CD4-positive, alpha-beta memory T cell (primary cell): ENCODE data around the gene WDR27. TPM values are rescaled to one million over a fixed set of nuclear protein-coding genes. Genes with fewer than 3 reads are reported as not detected.

Source experiments
- CTCF ChIA-PET: fragments of 350-600 bp; sonication (Branson Sonifier 250); formaldehyde crosslinking; loops from one replicate; lab custom pipeline; 2021; ENCODE audit warnings: inconsistent platforms; ENCODE audit not compliant: partially characterized antibody; lab: Charles Lee
- POLR2A ChIA-PET: fragments of 350-600 bp; sonication (Branson Sonifier 250); formaldehyde crosslinking; loops from one replicate; lab custom pipeline; 2021; ENCODE audit not compliant: partially characterized antibody; lab: Charles Lee
- DNase-seq, 5 donors: peaks; one replicate each; pipeline versions ENCODE4 v3.0.0 to v3.0.0-alpha.2; 2020 to 2022; ENCODE audit warnings: mixed read lengths in 1 of 5
- H3K27ac ChIP-seq: one replicate; pipeline ENCODE4 v1.7.0; 2013; ENCODE audit warnings: low read depth, low read length
- H3K27me3 ChIP-seq: 2 replicates; pipeline ENCODE4 v1.7.0; 2013; ENCODE audit warnings: mild to moderate bottlenecking, low read length, moderate library complexity; ENCODE audit not compliant: insufficient read depth
- H3K36me3 ChIP-seq: 2 replicates; pipeline ENCODE4 v1.7.0; 2013; ENCODE audit warnings: mild to moderate bottlenecking, low read length, moderate library complexity; ENCODE audit not compliant: insufficient read depth
- H3K4me1 ChIP-seq: 2 replicates; pipeline ENCODE4 v1.7.0; 2013; ENCODE audit warnings: mild to moderate bottlenecking, low read length, moderate library complexity; ENCODE audit not compliant: insufficient read depth
- H3K4me3 ChIP-seq, 2 donors: one replicate each; pipeline ENCODE4 v1.7.0; 2013; ENCODE audit warnings: low read length in 2 of 2, mild to moderate bottlenecking in 1 of 2
- H3K9me3 ChIP-seq, 2 donors: one replicate each; pipeline ENCODE4 v1.7.0; 2013; ENCODE audit warnings: low read length in 2 of 2, control low read depth in 1 of 2; ENCODE audit not compliant: control insufficient read depth in 1 of 2
- H3K27ac Mint-ChIP-seq, 7 donors: one replicate each; pipeline ENCODE4 v1.8.0; 2020 to 2021; ENCODE audit warnings: mixed read lengths in 7 of 7, mild to moderate bottlenecking in 6 of 7, inconsistent platforms in 3 of 7, moderate library complexity in 3 of 7
- H3K27me3 Mint-ChIP-seq, 2 donors: one replicate each; pipeline ENCODE4 v1.8.0; 2020 to 2021; ENCODE audit warnings: mixed read lengths in 2 of 2
- H3K36me3 Mint-ChIP-seq, 2 donors: one replicate each; pipeline ENCODE4 v1.8.0; 2020 to 2021; ENCODE audit warnings: mixed read lengths in 2 of 2, inconsistent platforms in 1 of 2, mild to moderate bottlenecking in 1 of 2
- H3K4me1 Mint-ChIP-seq, 4 donors: one replicate each; pipeline ENCODE4 v1.8.0; 2020 to 2021; ENCODE audit warnings: mixed read lengths in 4 of 4, mild to moderate bottlenecking in 1 of 4
- H3K4me3 Mint-ChIP-seq, 8 donors: one replicate each; pipeline ENCODE4 v1.8.0; 2020 to 2021; ENCODE audit warnings: mixed read lengths in 8 of 8, mild to moderate bottlenecking in 7 of 8, moderate library complexity in 6 of 8, inconsistent platforms in 3 of 8
- H3K9me3 Mint-ChIP-seq, 8 donors: one replicate each; pipeline ENCODE4 v1.8.0; 2020 to 2021; ENCODE audit warnings: mixed read lengths in 8 of 8, mild to moderate bottlenecking in 5 of 8, inconsistent platforms in 3 of 8, moderate library complexity in 1 of 8
- intact Hi-C: fragments of 100-400 bp; cut with micrococcal nuclease; formaldehyde crosslinking; loops from one replicate; pipeline ENCODE4 v1.15.1; 2023
- polyA plus RNA-seq, 2 donors: library from polyadenylated mRNA; unstranded; fragments of 300-500 nt; fragmentation: Illumina TruSeq; gene quantifications; one replicate each; pipeline ENCODE4 v1.2.3, GENCODE V29; 2021
- total RNA-seq, 2 experiments: library from RNA; stranded (reverse); gene quantifications; one replicate each; pipeline ENCODE4 v1.2.3, GENCODE V29; 2021

WDR27 gene
- total and polyA plus RNA-seq, 4 experiments from 2014 or later: 5.9 to 82.8 (median 39.8) TPM

DNA sequence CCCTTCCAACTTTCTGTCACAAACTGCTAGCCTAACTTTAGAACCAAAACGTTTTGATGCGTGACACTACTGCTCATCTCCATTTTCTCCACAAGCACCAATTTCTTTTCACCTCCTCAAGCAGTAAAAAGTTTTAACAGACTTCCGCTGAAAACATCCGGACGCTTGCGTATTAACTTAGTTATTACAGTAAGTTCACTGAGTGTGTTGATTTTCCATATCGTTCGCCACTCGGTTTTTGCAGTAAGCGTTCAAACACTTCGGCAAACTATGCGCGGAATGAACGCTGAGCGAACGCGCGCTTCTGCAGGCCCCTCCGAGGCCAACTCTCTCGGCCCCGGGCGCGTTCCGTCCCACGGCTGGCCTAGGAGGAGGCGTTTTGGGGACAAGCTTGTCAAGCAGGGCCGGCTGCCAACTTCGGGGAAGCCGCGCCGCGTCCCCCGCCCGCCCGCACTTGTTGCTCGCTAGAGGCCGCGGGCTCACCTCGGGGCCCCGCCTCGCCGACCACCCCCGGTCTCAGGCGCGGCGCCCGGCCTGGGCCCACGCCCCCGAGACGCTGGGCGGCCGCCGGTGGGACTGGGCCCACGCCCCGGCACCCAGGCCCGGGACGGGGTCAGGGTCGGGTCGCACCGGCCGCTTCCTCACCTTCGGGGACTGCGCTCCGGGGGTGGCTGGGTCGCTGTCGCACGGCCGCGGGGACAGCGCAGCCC lies 21.5 kb upstream of the WDR27 start:
- ChIA-PET POLR2A (interaction anchor here (0.9 to 18.2 kb wide), 8 partner anchors 8 to 830 kb away, joined by 3 to 279 read pairs (median 17); partner anchors contain the start of genes C6orf120, DYNLT2, ERMARD and PSMB1), CTCF (interaction anchor here (0.8 to 2.7 kb wide), 4 partner anchors 13 to 820 kb away, joined by 3 to 15 read pairs (median 4); partner anchors contain the start of genes C6orf120 and WDR27)
- H3K27ac Mint-ChIP-seq: peak overlapping the region; percentile 93 to 99 (median 96)
- Histone ChIP-seq H3K27ac (peak overlapping the region; percentile 85), H3K4me3 (peak overlapping the region; percentile 76 to 90), H3K27me3 (no peaks in the 10 kb centered on the region), H3K36me3 (no peaks in the 10 kb centered on the region), H3K4me1 (peaks cover 49% of the 10 kb centered on the region), H3K9me3 (no peaks in the 10 kb centered on the region)
- peaks cover 28 to 55% (median 42%) of the 10 kb centered on the region in 4 donors for H3K4me1 Mint-ChIP-seq
- H3K4me3 Mint-ChIP-seq: peak overlapping the region; percentile 89 to 100 (median 96)
- peaks cover 0 to 13% of the 10 kb centered on the region in 2 donors for H3K36me3 Mint-ChIP-seq
- H3K27me3 Mint-ChIP-seq: no peaks in the 10 kb centered on the region
- no peaks in the 10 kb centered on the region for H3K9me3 Mint-ChIP-seq
- intact Hi-C loops: loop anchor here (1.0 kb wide), 3 partner anchors 21 to 831 kb away; partner anchors contain the start of genes C6orf120, DYNLT2, ERMARD and TBP
- peak; percentile 74 to 79 (median 76) for DNase-seq

DNA sequence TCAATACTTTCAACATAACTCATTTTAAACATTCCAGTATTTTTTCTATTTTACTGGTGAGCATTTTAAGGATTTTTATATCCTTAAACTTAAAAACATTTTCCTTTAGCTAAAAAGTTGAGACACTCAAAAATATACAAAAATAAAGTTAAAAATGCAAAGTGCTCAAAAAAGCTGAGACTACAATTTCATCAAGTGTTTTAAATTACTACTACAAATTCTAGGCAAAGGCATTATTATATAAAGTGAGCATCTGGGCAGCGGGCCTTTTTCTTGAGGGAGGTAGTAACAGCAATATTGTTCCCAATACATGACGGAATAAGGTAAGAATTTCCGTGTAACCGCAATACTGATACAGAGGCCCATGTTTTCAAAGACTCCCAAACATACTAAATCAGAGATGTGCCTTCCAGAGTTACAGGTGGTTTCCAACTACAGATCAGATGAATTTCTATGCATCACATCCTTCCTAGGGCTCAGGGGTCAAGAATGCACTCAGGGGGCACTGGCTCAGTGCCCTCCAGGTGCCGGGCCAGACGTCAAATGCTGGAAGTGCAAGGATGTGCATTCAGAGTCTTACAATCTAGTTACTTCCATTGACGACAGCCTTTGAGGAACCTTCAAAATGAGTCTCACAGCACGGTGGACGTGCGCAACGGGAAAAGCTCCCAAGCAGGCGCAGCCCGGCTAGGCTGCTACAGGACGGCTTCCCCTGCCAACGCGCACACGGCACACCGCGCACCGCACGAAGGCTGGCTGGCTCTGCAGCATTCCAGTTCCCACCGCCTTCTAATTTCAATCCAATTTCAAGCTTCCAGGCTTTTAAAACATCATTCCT lies 20.8 kb upstream of the WDR27 start:
- no peaks in the 10 kb centered on the region for H3K27me3 Mint-ChIP-seq
- peak overlapping the region; percentile 76 to 90 for H3K4me3 ChIP-seq
- no peaks in the 10 kb centered on the region for H3K9me3 Mint-ChIP-seq
- ChIA-PET CTCF (interaction anchor here (0.8 to 2.7 kb wide), 7 partner anchors 12 to 819 kb away, joined by 3 to 15 read pairs (median 3); partner anchors contain the start of genes C6orf120, DYNLT2, ERMARD and WDR27), POLR2A (interaction anchor here (0.9 to 18.2 kb wide), 8 partner anchors 8 to 831 kb away, joined by 3 to 279 read pairs (median 17); partner anchors contain the start of genes C6orf120, DYNLT2, ERMARD and PSMB1)
- peak overlapping the region; percentile 89 to 100 (median 96) for H3K4me3 Mint-ChIP-seq
- peak overlapping the region; percentile 93 to 99 (median 96) for H3K27ac Mint-ChIP-seq
- peaks cover 0 to 15% of the 10 kb centered on the region in 2 donors for H3K36me3 Mint-ChIP-seq
- peaks cover 28 to 55% (median 41%) of the 10 kb centered on the region in 4 donors for H3K4me1 Mint-ChIP-seq
- H3K9me3 ChIP-seq: no peaks in the 10 kb centered on the region
- no peaks in the 10 kb centered on the region for H3K27me3 ChIP-seq
- H3K36me3 ChIP-seq: no peaks in the 10 kb centered on the region
- DNase-seq: peak in 2 of 5 donors; percentile 54 to 67
- H3K4me1 ChIP-seq: peaks cover 52% of the 10 kb centered on the region
- intact Hi-C loops: loop anchor here (1.0 kb wide), 3 partner anchors 20 to 832 kb away; partner anchors contain the start of genes C6orf120, DYNLT2, ERMARD and TBP
- peak overlapping the region; percentile 85 for H3K27ac ChIP-seq

DNA sequence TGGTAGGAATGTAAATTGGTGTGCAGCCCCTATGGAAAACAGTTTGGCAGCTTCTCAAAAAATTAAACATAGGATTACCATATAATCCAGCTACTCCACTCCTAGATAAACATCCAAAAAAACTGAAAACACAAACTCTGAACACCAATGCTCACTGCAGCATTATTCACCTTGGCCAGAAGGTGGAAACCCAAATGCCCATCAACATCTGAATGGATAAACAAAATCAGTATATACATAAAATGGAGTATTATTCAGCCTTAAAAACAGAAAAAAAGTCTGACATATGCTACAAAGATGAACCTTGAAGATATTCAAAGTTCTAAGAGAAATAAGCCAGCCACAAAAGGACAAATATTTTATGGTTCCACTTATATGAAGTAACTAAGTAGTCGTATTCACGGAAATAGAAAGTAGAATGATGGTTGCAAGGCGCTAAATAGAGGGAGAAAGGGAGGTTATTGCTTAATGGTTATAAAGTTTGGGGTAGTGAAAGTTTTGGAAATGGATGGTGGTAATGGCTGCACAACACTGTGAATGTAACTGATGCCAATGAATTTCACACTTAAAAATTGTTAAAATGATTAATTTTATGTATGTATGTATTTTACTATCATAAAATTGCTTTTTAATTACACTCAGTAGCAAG lies 18.5 kb upstream of the WDR27 start:
- Histone ChIP-seq H3K27ac (no peak overlapping the region), H3K4me1 (peaks cover 47% of the 10 kb centered on the region), H3K4me3 (no peak overlapping the region), H3K36me3 (peaks cover 12% of the 10 kb centered on the region), H3K9me3 (no peaks in the 10 kb centered on the region), H3K27me3 (no peaks in the 10 kb centered on the region)
- Mint-ChIP-seq H3K4me3 (peak overlapping the region in 5 of 8 donors; percentile 10 to 46 (median 29)), H3K27ac (peak overlapping the region; percentile 18 to 97 (median 52)), H3K4me1 (peaks cover 23 to 47% (median 37%) of the 10 kb centered on the region in 4 donors), H3K36me3 (peaks cover 5 to 34% of the 10 kb centered on the region in 2 donors), H3K9me3 (no peaks in the 10 kb centered on the region), H3K27me3 (no peaks in the 10 kb centered on the region)
- no peak for DNase-seq
- intact Hi-C loops: no loop called here
- ChIA-PET CTCF (interaction anchor here (1.3 kb wide), 1 partner anchor 11 kb away, joined by 3 read pairs; no protein-coding TSS in a partner anchor), POLR2A (interaction anchor here (6.4 to 18.2 kb wide), 3 partner anchors 12 to 31 kb away, joined by 55 to 279 read pairs (median 100); partner anchors contain the start of genes C6orf120, DYNLT2, ERMARD and WDR27)

DNA sequence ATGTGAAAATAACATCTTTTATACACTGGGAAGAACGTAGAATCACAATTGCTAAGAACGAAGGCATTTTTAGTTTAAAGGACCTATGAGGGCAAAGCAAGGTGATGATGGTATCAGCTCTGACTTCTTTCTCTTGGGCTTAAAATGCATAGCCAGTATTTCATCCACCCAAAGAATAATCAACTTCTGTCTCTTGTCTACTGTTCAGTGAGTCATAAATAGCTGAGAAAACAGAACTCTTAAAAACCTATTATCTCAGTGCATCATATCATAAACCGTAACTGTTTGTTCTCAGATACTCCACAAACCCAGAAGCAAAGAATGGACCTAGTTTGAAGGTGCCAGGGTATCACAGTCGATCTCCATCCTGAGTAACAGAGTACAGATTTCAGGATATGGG lies 17.3 kb upstream of the WDR27 start:
- intact Hi-C loops: no loop called here
- ChIA-PET POLR2A (interaction anchor here (0.7 to 18.2 kb wide), 3 partner anchors 16 to 506 kb away, joined by 5 to 279 read pairs (median 100); partner anchors contain the start of genes C6orf120, DYNLT2, ERMARD and WDR27), CTCF (interaction anchor here (1.3 to 1.9 kb wide), 2 partner anchors 10 to 33 kb away, joined by 3 to 5 read pairs; partner anchors contain the start of genes DYNLT2 and ERMARD)
- no peak for DNase-seq
- Histone ChIP-seq H3K9me3 (no peaks in the 10 kb centered on the region), H3K36me3 (peaks cover 12% of the 10 kb centered on the region), H3K4me1 (peaks cover 43% of the 10 kb centered on the region), H3K4me3 (no peak overlapping the region), H3K27ac (no peak overlapping the region), H3K27me3 (no peaks in the 10 kb centered on the region)
- H3K4me1 Mint-ChIP-seq: peaks cover 20 to 46% (median 33%) of the 10 kb centered on the region in 4 donors
- no peaks in the 10 kb centered on the region for H3K27me3 Mint-ChIP-seq
- H3K36me3 Mint-ChIP-seq: peaks cover 15 to 44% of the 10 kb centered on the region in 2 donors
- H3K4me3 Mint-ChIP-seq: peak overlapping the region in 1 of 8 donors; percentile 44
- H3K27ac Mint-ChIP-seq: peak overlapping the region in 6 of 7 donors; percentile 14 to 97 (median 57)
- no peaks in the 10 kb centered on the region for H3K9me3 Mint-ChIP-seq

DNA sequence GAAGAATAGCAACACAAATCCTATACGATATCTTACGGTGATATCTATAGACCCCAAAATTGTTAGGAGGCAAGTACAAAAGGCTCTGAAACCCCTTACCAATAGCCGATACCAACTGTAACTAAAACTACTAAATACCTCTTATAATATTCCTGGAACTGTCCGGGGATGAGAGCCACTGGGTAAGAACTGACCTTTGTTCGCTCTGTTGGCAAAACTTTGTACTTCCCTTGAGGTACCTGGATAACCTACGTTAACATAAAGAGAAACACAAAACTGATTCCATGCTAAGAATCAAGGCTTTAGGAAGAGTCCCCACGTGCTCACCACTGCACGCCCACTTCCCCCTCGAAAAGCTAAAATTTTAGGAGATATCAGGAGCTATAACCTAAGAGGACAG lies 12.8 kb upstream of the WDR27 start:
- CTCF ChIA-PET: interaction anchor here (1.0 kb wide), 1 partner anchor 9 kb away, joined by 4 read pairs; no protein-coding TSS in a partner anchor
- Mint-ChIP-seq H3K36me3 (peaks cover 33 to 61% of the 10 kb centered on the region in 2 donors), H3K4me3 (no peak overlapping the region), H3K27ac (no peak overlapping the region), H3K4me1 (peaks cover 8 to 12% (median 10%) of the 10 kb centered on the region in 4 donors), H3K27me3 (no peaks in the 10 kb centered on the region), H3K9me3 (no peaks in the 10 kb centered on the region)
- peaks cover 40% of the 10 kb centered on the region for H3K36me3 ChIP-seq
- peaks cover 14% of the 10 kb centered on the region for H3K4me1 ChIP-seq
- no peak overlapping the region for H3K27ac ChIP-seq
- no peaks in the 10 kb centered on the region for H3K27me3 ChIP-seq
- intact Hi-C loops: no loop called here
- H3K9me3 ChIP-seq: no peaks in the 10 kb centered on the region
- H3K4me3 ChIP-seq: no peak overlapping the region
- POLR2A ChIA-PET: interaction anchor here (1.0 to 18.2 kb wide), 2 partner anchors 9 to 11 kb away, joined by 6 to 279 read pairs; partner anchors contain the start of genes C6orf120 and WDR27
- no peak for DNase-seq

DNA sequence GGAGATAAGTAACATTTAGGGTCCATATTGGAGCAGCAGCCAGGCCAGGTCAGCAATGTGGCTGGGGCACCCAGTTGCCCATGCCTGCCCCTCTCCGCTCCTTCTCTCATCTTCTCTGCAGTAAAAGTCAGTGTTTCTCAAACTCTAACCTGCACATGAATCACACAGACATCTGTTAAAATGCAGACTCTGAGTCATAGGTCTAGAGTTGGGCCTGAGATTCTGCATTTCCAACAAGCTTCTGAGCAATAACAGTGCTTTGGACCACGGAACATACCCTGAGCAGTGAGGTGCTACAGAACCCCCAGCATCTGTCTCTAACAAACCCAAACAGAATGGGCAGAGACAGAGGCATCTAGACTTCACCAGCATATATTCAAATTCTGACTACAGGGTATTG lies 12.3 kb upstream of the WDR27 start:
- ChIA-PET POLR2A (interaction anchor here (18.2 kb wide), 1 partner anchor 11 kb away, joined by 279 read pairs; the partner anchor contains the start of genes C6orf120 and WDR27), CTCF (interaction anchor here (0.7 to 1.0 kb wide), 2 partner anchors 9 to 11 kb away, joined by 3 to 4 read pairs; no protein-coding TSS in a partner anchor)
- no peak overlapping the region for H3K27ac ChIP-seq
- peaks cover 44% of the 10 kb centered on the region for H3K36me3 ChIP-seq
- no peaks in the 10 kb centered on the region for H3K9me3 ChIP-seq
- peaks cover 33 to 65% of the 10 kb centered on the region in 2 donors for H3K36me3 Mint-ChIP-seq
- no peak for DNase-seq
- no peak overlapping the region for H3K4me3 ChIP-seq
- H3K4me1 ChIP-seq: peaks cover 10% of the 10 kb centered on the region
- H3K4me1 Mint-ChIP-seq: peaks cover 4 to 8% (median 7%) of the 10 kb centered on the region in 4 donors
- no peaks in the 10 kb centered on the region for H3K9me3 Mint-ChIP-seq
- no peak overlapping the region for H3K27ac Mint-ChIP-seq
- no peak overlapping the region for H3K4me3 Mint-ChIP-seq
- no peaks in the 10 kb centered on the region for H3K27me3 ChIP-seq
- intact Hi-C loops: no loop called here
- H3K27me3 Mint-ChIP-seq: no peaks in the 10 kb centered on the region
